Right ventricle myocardium inferior (tissue), 1 donor: Measurements from ENCODE around the gene DDX39A. TPM values are rescaled to one million over a fixed set of nuclear protein-coding genes. Genes with fewer than 3 reads are reported as not detected.
A peak's percentile ranks its signal among the peaks of the same experiment; 100 is the strongest.
"Not testable (repeated sequence)": the region's sequence is repeated elsewhere in the genome, so short reads cannot be mapped to it uniquely, and the experiment has no call there.

ENCODE experiments used
- ATAC-seq: fragments of 200-7000 bp; cut with Tn5 transposase; one replicate; pipeline ENCODE4 v1.9.1; 2020; ENCODE audit warnings: mild to moderate bottlenecking, moderate library complexity
- DNase-seq: peaks from one replicate; pipeline ENCODE4 v3.0.0; 2021; ENCODE audit errors: missing footprints
- intact Hi-C: fragments of 100-400 bp; cut with DNase I; formaldehyde crosslinking; loops from one replicate; pipeline ENCODE4 v1.11.0; 2022
- total RNA-seq: library from RNA; stranded (reverse); fragmentation: NEBNext Ultra II Directional; extraction: Animal tissue kit (Norgen Biotek cat#: 25700); gene quantifications from one replicate; pipeline ENCODE4 v1.2.1, GENCODE V29; 2021
- donor health status: DM: no; HTN: yes; CAD: no; lungs with severe emphysema.

The DDX39A gene
- total RNA-seq, 1 donor from 2014 or later: 32.2 TPM

DNA sequence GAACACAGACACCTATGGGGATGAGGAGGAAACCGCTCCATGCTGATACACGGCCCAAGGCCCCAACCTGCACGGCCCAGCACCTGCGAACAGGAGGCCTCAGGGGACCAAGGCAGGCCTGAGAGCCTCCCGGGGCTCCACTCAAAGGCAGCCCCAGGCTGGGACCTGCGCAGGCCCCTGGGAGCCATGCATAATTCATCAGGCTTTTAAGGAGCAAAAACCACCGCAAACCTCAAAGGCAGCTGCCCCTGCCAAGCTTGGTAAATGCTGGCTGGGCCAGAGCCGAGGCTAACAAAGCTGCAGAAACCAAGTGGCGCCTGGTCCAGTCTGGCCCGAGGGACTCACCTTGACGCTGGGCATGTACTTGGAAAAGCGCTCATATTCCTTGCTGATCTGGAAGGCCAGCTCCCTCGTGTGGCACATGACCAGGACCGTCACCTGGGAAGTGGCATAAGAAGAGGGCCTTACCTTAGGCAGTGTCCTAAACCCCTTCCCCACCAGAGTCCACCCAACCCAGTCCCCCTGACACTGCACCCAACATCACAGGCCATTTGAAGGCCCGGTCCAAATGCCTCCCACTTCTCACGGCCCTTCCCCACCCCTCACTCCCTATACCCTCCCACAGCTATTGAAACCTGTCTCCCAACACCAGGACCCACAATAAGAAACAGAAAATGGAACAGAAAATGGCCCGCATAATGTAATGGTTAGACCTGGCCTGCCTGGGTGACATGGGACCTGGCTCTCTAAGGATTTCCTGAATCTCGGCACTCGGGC is 7.8 kb downstream of the DDX39A start:
- ATAC-seq: no peak
- intact Hi-C loops: no loop called here
- DNase-seq: no peak

GRCh38 chr19:14410091-14411051 is 8.8 kb downstream of the DDX39A start:
- DNase-seq: no peak
- intact Hi-C loops: no loop called here
- no peak for ATAC-seq

DNA sequence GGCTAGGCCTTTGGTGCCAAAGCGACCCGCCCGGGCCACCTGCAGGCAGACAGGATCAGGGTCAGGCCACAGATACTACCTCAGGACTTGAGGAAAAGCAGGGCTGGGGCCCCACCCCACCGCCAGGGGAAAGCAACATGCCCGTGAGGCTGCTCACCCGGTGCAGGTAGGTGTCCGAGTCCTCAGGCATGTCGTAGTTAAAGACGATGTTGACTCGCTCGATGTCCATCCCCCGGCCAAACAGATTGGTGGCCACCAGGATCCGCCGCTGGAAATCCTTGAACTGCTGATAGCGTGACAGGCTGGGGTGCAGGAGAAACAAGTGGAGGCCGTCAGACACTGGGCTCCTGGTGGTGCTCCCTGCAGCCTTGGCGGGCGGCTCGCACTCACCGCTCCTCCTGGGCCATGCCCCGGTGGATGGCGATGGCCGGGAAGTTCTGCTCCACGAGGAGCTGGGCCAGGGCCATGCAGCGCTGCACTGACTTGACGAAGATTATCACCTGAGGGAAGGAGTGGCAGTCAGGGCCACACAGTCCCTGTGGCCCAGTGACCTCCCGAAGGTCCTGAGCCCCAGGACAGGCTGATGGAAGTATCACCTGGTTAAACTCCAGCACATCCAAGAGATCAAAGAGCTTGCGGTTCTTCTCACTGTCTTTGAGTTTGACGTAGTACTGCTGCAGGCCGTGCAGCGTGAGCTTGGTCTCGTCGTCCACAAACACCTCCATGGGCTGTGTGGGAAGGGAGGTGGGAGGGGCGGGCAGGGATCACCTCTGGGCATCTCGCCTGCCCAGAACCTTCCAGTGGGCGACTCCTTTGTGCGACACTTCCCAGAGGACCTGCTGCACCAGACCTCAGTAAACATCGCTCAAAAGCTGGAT is 9.8 kb downstream of the DDX39A start:
- ATAC-seq (no peak), DNase-seq (no peak)
- intact Hi-C loops: loop anchor here (5.0 kb wide), 2 partner anchors 47 to 262 kb away; no protein-coding TSS in a partner anchor

DNA sequence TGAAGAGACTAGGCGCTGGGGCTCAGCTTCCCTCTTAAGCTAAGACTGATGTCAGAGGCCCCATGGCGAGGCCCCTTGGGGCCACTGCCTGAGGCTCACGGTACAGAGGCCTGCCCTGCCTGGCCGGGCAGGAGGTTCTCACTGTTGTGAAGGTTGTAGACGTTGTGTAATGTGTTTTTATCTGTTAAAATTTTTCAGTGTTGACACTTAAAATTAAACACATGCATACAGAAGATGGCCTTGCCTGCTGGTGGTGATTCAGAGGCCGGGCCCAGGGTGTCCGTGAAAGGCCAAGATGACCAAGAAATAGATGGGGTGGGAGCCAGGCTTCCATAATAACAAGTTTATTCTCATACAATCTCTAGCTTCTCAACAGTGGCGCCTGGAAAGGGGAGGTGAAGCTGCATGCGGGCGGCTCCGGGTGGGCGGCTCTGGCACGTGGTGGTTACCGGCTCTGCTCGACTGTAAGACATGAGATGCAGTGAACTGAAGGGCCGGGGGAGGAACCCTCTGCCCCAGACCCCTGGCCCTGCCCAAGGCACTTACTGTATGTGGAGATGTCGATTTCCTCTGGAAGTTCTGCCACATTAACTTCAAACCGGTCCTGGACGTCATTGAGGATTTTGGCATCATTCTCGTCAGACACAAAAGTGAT is 10.5 kb downstream of the DDX39A start:
- intact Hi-C loops: loop anchor here (5.0 kb wide), 2 partner anchors 46 to 261 kb away; no protein-coding TSS in a partner anchor
- no peak for ATAC-seq
- DNase-seq: no peak

DNA sequence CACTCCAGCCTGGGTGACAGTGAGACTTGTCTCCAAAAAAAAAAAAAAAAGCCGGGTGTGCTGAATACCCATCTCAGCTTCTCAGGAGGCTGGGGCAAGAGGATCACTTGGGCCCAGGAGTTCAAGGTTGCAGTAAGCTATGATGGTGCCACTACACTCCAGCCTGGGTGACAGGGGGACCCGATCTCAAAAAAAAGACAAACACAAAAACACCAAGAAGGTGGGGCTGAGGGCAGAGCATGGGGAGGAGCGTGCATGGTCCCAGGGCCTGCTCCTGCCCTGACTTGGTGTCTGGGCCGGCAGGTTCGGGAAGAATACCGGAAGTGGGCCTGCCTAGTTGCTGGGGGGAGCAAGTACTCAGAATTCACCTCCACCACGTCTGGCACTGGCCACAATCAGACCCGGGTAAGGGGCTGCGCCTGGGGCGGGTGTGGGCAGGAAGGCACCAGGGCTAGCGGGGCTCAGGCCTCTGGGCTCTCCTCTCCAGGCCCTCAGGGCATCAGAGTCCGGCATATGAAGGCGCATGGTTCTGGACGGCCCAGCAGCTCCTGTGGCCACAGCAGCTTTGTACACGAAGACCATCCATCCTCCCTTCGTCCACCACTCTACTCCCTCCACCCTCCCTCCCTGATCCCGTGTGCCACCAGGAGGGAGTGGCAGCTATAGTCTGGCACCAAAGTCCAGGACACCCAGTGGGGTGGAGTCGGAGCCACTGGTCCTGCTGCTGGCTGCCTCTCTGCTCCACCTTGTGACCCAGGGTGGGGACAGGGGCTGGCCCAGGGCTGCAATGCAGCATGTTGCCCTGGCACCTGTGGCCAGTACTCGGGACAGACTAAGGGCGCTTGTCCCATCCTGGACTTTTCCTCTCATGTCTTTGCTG is 11.3 kb downstream of the DDX39A start:
- ATAC-seq (no peak), DNase-seq (no peak)
- intact Hi-C loops: loop anchor here (5.0 kb wide), 2 partner anchors 46 to 261 kb away; no protein-coding TSS in a partner anchor

- ATAC-seq: no peak
- DNase-seq: no peak
- intact Hi-C loops: loop anchor here (5.0 kb wide), 2 partner anchors 45 to 260 kb away; no protein-coding TSS in a partner anchor
These were observed 12.3 kb downstream of the DDX39A start for GRCh38 chr19:14406645-14407401.

DNA sequence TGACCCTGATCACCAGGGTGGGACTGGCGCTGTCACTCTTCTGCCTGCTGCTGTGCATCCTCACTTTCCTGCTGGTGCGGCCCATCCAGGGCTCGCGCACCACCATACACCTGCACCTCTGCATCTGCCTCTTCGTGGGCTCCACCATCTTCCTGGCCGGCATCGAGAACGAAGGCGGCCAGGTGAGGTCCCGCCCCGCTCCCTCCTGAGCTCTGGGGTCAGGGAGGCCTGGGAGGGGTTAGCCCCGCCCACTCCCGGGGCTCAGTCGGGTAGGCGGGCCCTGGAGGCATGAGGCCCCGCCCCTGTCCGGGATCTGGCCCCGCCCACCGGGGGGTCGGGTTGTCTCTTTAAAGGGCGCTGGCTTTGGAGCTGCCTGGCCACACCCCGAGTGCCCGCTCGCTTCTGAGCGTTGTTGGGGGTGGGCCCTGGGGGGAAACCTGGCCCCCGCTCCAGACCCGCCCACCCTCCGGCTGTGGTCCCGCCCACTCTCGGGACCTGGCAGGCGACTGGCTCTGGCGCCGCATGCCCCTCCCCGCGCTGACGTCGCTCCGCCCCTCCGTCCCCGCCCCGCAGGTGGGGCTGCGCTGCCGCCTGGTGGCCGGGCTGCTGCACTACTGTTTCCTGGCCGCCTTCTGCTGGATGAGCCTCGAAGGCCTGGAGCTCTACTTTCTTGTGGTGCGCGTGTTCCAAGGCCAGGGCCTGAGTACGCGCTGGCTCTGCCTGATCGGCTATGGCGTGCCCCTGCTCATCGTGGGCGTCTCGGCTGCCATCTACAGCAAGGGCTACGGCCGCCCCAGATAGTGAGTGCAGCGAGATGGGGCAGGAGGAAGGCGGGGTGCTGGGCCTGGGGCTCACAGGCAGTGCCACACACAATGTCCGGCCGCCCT is 13.1 kb downstream of the DDX39A start:
- ATAC-seq (peak; percentile 87), DNase-seq (peak; percentile 93)
- intact Hi-C loops: loop anchor here (5.0 kb wide), 2 partner anchors 44 to 259 kb away; no protein-coding TSS in a partner anchor

DNA sequence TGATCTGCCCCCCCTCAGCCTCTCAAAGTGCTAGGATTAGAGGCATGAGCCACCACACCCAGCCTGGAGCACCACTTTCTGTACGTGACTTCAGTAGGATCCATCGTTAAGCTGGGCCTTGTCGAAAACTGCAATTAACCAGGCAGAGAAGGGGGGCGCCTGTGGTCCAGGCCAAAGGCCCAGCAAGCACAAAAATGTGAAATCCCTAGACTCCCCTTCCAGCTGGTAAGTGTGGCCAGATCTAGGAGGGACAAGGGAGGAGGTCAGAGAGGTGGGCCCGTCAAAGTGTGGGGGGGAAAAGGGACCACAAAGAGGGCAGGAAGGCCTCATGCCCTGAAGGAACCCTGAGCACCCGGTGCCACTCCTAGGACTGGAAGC is 13.8 kb downstream of the DDX39A start:
- intact Hi-C loops: loop anchor here (5.0 kb wide), 2 partner anchors 43 to 258 kb away; no protein-coding TSS in a partner anchor
- DNase-seq (no peak), ATAC-seq (no peak)

DNA sequence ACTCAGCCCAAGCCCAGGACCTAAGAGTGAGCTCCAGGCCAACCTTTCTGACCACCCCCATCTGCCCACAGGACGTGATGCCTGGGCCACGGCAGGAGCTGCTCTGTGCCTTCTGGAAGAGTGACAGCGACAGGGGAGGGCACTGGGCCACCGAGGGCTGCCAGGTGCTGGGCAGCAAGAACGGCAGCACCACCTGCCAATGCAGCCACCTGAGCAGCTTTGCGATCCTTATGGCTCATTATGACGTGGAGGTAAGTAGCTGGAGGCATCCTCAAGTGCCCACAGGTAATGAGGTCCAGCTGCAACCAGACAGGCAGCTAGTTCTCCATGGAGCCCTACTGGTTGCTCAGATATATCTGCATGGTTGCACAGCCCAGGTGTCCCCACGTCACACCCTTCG is 14.8 kb downstream of the DDX39A start:
- DNase-seq: no peak
- no peak for ATAC-seq
- intact Hi-C loops: no loop called here

DNA sequence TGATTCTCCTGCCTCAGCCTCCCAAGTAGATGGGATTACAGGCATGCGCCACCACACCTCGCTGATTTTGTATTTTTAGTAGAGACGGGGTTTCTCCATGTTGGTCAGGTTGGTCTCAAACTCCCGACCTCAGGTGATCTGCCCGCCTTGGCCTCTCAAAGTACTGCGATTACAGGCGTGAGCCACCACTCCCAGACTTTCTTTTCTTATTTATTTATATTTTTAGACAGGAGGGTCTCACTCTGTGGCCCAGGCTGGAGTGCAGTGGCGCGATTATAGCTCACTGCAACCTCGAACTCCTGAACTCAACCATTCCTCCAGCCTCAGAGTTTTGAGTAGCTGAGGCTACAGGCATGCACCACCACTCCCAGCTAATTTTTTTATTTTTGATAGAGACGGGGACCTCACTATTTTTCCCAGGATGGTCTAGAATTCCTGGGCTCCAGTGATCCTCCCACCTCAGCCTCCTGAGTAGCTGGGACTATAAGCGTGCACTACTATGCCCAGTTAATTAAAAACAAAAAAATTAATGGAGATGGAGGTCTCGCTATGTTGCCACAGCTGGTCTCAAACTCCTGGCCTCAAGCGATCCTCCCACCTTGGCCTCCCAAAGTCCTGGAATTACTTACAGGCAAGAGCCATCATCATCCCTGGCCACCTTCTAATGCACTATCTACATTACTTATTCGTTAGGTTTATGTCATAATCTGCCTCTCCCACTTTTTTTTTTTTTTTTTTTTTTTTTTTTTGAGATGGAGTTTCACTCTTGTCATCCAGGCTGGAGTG is 15.8 kb downstream of the DDX39A start:
- intact Hi-C loops, DNase-seq, ATAC-seq: not testable (repeated sequence)

DNA sequence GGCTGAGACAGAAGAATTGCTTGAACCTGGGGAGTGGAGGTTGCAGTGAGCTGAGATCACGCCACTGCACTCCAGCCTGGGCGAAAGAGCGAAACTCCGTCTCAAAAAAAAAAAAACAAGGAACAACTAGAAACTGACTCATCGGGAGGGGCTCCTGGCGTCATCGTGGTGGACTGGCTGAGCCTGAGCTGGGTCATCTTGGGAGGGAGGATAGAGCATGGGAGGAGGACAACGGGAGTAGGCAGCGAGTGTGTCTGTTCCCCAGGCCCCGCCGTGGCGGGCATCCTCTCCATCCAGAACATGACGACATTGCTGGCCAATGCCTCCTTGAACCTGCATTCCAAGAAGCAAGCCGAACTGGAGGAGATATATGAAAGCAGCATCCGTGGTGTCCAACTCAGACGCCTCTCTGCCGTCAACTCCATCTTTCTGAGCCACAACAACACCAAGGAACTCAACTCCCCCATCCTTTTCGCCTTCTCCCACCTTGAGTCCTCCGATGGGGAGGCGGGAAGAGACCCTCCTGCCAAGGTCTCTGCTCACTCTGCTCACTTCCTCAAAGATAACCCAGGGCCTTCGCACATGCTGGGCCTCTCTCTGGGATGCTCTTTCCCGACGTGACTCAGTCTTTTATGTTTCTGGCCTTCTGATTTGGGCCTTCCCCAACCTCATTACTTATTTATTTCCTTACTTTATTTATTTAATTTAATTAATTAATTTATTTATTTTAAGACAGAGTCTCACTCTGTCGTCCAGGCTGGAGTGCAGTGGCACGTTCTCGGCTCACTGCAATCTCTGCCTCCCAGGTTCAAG is 16.6 kb downstream of the DDX39A start:
- DNase-seq (peak; percentile 79), ATAC-seq (peak; percentile 37)
- intact Hi-C loops: no loop called here

GRCh38 chr19:14401468-14402195 is 17.5 kb downstream of the DDX39A start:
- no peak for ATAC-seq
- intact Hi-C loops: no loop called here
- no peak for DNase-seq

DNA sequence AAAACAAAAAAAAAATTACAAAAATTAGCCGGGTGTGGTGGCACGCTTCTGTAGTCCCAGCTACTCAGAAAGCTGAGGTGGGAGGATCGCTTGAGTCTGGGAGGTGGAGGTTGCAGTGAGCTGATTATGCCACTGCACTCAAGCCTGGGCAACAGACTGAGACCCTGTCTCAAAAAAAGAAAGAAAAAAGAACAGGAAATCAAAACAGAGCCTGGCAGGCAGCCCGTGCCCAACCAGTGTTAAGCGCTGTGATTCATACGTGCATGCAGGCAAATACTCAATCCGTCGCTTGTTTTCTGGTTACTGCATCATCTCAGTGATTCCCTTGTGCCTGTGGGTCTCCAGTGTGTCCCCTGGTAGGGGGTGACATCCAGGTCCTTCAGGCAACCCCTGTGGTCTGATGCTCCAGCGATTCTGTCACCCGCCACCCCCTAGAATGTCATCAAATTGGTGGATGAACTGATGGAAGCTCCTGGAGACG is 18.1 kb downstream of the DDX39A start:
- intact Hi-C loops: no loop called here
- DNase-seq (no peak), ATAC-seq (no peak)
